Measurements from ENCODE around the gene AMOT. TPM values are rescaled to one million over a fixed set of nuclear protein-coding genes. Genes with fewer than 3 reads are reported as not detected.
A peak's percentile ranks its signal among the peaks of the same experiment; 100 is the strongest.

Gene AMOT, protein sequence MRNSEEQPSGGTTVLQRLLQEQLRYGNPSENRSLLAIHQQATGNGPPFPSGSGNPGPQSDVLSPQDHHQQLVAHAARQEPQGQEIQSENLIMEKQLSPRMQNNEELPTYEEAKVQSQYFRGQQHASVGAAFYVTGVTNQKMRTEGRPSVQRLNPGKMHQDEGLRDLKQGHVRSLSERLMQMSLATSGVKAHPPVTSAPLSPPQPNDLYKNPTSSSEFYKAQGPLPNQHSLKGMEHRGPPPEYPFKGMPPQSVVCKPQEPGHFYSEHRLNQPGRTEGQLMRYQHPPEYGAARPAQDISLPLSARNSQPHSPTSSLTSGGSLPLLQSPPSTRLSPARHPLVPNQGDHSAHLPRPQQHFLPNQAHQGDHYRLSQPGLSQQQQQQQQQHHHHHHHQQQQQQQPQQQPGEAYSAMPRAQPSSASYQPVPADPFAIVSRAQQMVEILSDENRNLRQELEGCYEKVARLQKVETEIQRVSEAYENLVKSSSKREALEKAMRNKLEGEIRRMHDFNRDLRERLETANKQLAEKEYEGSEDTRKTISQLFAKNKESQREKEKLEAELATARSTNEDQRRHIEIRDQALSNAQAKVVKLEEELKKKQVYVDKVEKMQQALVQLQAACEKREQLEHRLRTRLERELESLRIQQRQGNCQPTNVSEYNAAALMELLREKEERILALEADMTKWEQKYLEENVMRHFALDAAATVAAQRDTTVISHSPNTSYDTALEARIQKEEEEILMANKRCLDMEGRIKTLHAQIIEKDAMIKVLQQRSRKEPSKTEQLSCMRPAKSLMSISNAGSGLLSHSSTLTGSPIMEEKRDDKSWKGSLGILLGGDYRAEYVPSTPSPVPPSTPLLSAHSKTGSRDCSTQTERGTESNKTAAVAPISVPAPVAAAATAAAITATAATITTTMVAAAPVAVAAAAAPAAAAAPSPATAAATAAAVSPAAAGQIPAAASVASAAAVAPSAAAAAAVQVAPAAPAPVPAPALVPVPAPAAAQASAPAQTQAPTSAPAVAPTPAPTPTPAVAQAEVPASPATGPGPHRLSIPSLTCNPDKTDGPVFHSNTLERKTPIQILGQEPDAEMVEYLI
- total RNA-seq (2014; rRNA removed; shearing (Covaris generic)) (3.6 and 5.4 TPM in 2 replicates), polyA plus RNA-seq (2016; fragmentation: Nextera tagmentation; extraction: Ambion mirVana) (2.0 and 2.1 TPM in 2 replicates)
- long read RNA-seq, partial matches to known transcripts = 0 of 1 reads
- long read RNA-seq, other reads (novel, unspliced or antisense) = 0 of 1 reads

DNA sequence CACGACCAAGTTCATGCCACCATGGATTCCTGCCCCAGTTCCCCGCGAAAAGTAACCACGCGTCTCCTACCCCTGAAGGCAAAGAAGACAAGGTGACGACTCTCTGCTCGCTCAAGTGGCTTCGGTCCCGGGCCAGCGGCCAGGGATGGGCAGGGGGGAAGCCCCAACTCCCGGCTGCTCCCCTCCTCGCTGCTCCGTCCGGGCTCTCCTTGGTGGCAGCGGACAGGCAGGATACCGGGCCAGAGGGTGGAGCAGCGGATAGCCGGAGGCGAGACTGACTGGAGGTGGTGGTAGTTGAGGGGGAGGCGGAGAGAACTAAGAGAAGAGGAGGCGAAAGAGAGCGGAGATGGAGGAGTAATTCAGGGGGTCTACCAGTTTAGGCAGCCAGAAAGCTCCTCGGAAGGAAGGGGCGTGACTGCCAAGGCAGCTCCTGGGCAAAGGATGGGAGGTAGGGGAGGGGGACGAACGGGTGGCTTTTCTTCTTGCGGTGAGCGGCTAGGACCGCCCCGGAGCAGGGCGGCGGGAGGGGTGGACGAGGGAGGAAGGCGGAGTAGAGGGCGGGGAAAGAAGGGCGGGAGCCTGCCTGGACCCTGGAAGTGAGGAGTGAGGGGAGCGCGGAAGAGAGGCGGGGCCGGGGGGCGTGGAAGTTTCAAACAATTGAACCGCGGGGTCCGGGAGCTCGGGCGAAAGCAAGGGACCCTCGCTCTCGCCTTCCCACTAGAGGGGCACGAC, at the start of gene AMOT:
Gene AMOT (minus strand): TSS at position 450 of the 732 bp plus-strand sequence. CDS start 17,705 bp downstream, outside the sequence.
- ATAC-seq = peak; percentile 93
- Histone ChIP-seq H3K79me2 (replicated peaks; ENCODE audit: insufficient read depth) (no peaks in the 10 kb centered on the region), H2AFZ (peak within 1 kb of the TSS; percentile 97), H3F3A (replicated peaks; ENCODE audit: low read depth) (no peaks in the 10 kb centered on the region), H3K27ac (ENCODE audit: low read depth) (no peak within 1 kb of the TSS), H3K36me3 (ENCODE audit: insufficient read depth) (no peaks in the 10 kb centered on the region), H3K4me1 (ENCODE audit: insufficient read depth) (peaks cover 4% of the 10 kb centered on the region; the same call in 1 of the 2 replicates), H3K9me2 (ENCODE audit: insufficient read depth) (no peaks in the 10 kb centered on the region), H3K4me2 (peak within 1 kb of the TSS; percentile 80), H3K4me3 (peak within 1 kb of the TSS; percentile 76), H3K27me3 (ENCODE audit: insufficient read depth) (peaks cover 28% of the 10 kb centered on the region), H4K20me1 (replicated peaks; ENCODE audit: insufficient read depth) (no peaks in the 10 kb centered on the region)
- H3K27ac Mint-ChIP-seq = peak within 1 kb of the TSS; percentile 94
- peak; percentile 84 for DNase-seq (ENCODE audit: low spot score)
- no peaks in the 10 kb centered on the region for H3K36me3 Mint-ChIP-seq (ENCODE audit: low read depth)
- TF ChIP-seq REST (IDR thresholded peaks at IDR 0.05; ENCODE audit: unreplicated experiment) (no peak), POLR2AphosphoS5 (IDR thresholded peaks at IDR 0.05; ENCODE audit: low read depth) (peak; percentile 23; the same call in 1 of the 2 replicates)
- H3K27me3 Mint-ChIP-seq (ENCODE audit: insufficient read depth, low read depth, poor library complexity) = peaks cover 15% of the 10 kb centered on the region
- H3K9me3 Mint-ChIP-seq = peaks cover 4% of the 10 kb centered on the region
- peak within 1 kb of the TSS; percentile 94 for H3K4me3 Mint-ChIP-seq
- peaks cover 15% of the 10 kb centered on the region for H3K4me1 Mint-ChIP-seq

DNA sequence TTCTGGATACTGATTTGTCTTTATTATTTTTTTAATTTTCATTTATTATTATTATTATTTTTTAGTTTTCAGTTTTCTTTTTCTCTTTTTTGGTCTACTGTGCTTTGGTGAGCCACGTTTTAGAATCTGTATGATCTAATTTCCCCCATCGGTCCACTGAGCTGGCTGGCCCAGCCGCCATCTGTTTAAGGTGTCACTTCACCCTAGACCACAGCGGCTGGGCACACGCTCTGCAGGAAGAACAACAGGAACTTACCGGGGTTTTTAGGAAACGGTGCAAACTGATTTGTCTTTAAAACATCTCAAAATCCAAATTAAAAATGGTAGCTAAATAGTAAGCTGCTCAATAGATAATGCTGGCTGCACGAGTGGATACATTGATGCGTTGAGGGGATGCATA, 48.8 kb upstream of the AMOT start:
- H3K36me3 Mint-ChIP-seq (ENCODE audit: low read depth) = no peaks in the 10 kb centered on the region
- Histone ChIP-seq H3K27ac (ENCODE audit: low read depth) (no peak overlapping the region), H3K79me2 (replicated peaks; ENCODE audit: insufficient read depth) (no peaks in the 10 kb centered on the region), H4K20me1 (replicated peaks; ENCODE audit: insufficient read depth) (no peaks in the 10 kb centered on the region), H3K36me3 (ENCODE audit: insufficient read depth) (no peaks in the 10 kb centered on the region), H3K4me2 (no peak overlapping the region), H2AFZ (no peak overlapping the region), H3K4me1 (ENCODE audit: insufficient read depth) (no peaks in the 10 kb centered on the region), H3K27me3 (ENCODE audit: insufficient read depth) (no peaks in the 10 kb centered on the region), H3K4me3 (no peak overlapping the region), H3F3A (replicated peaks; ENCODE audit: low read depth) (no peaks in the 10 kb centered on the region), H3K9me2 (ENCODE audit: insufficient read depth) (no peaks in the 10 kb centered on the region)
- no peaks in the 10 kb centered on the region for H3K27me3 Mint-ChIP-seq (ENCODE audit: insufficient read depth, low read depth, poor library complexity)
- no peak for ATAC-seq
- no peak overlapping the region for H3K4me3 Mint-ChIP-seq
- H3K9me3 Mint-ChIP-seq = no peaks in the 10 kb centered on the region
- DNase-seq (ENCODE audit: low spot score) = no peak
- H3K4me1 Mint-ChIP-seq = no peaks in the 10 kb centered on the region
- no peak overlapping the region for H3K27ac Mint-ChIP-seq
- TF ChIP-seq STAT1 (IDR thresholded peaks at IDR 0.05; ENCODE audit: unreplicated experiment) = no peak
- no peak for TF ChIP-seq EZH2 (IDR thresholded peaks at IDR 0.05; ENCODE audit: low read depth, unreplicated experiment)
- TF ChIP-seq EZH2phosphoT487 (IDR thresholded peaks at IDR 0.05; ENCODE audit: unreplicated experiment) = no peak
- TF ChIP-seq, protein P1, sequence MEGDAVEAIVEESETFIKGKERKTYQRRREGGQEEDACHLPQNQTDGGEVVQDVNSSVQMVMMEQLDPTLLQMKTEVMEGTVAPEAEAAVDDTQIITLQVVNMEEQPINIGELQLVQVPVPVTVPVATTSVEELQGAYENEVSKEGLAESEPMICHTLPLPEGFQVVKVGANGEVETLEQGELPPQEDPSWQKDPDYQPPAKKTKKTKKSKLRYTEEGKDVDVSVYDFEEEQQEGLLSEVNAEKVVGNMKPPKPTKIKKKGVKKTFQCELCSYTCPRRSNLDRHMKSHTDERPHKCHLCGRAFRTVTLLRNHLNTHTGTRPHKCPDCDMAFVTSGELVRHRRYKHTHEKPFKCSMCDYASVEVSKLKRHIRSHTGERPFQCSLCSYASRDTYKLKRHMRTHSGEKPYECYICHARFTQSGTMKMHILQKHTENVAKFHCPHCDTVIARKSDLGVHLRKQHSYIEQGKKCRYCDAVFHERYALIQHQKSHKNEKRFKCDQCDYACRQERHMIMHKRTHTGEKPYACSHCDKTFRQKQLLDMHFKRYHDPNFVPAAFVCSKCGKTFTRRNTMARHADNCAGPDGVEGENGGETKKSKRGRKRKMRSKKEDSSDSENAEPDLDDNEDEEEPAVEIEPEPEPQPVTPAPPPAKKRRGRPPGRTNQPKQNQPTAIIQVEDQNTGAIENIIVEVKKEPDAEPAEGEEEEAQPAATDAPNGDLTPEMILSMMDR (conservative IDR thresholded peaks at IDR 0.05; ENCODE audit: low read depth in 2 of 2) = no peak
- TF ChIP-seq ZNF114 (CRISPR knock-in tag; IDR thresholded peaks at IDR 0.05) = no peak

Data from GM23338 (cell line).